HepG2 (cell line): ENCODE data around the gene DNAJB5. TPM values are rescaled to one million over a fixed set of nuclear protein-coding genes. Genes with fewer than 3 reads are reported as not detected.

ENCODE experiments used
- ATAC-seq: fragments of 200-7000 bp; cut with Tn5 transposase; 3 replicates; pipeline ENCODE4 v1.9.1; 2020; ENCODE audit warnings: mild to moderate bottlenecking, moderate library complexity
- BruUV-seq: library from RNA; stranded (reverse); fragments of 400-500 nt; replicated peaks from 2 replicates; lab custom pipeline; 2021; lab: Mats Ljungman, UMichigan
- CTCF ChIA-PET: fragments of 300-600 bp; formaldehyde crosslinking; extraction: SDS; loops from one replicate; lab custom pipeline; 2021; ENCODE audit warnings: low total read pairs, inconsistent platforms, low intra/inter-chr PET ratio; lab: Yijun Ruan, JAX
- POLR2A ChIA-PET: fragments of 350-600 bp; sonication (Branson Sonifier 250); formaldehyde crosslinking; loops from one replicate; lab custom pipeline; 2020; ENCODE audit warnings: antibody characterized with exemption, inconsistent platforms; lab: Yijun Ruan, JAX
- DNase-seq: peaks from one replicate; pipeline ENCODE4 v3.0.0-alpha.2; 2015; ENCODE audit warnings: low spot score
- FAIRE-seq: peaks from 3 replicates; lab custom pipeline; 2011; peaks lifted over from hg19 to GRCh38; lab: Jason Lieb, UNC
- H2AFZ ChIP-seq: one replicate; pipeline ENCODE4 v1.6.1; 2011; ENCODE audit warnings: low read length, inconsistent platforms
- H3K27ac ChIP-seq: fragments of 300-600 bp; 3 replicates; pipeline ENCODE4 v1.8.0; 2011; ENCODE audit warnings: mixed run types, mild to moderate bottlenecking, mixed read lengths, low read length, inconsistent platforms; ENCODE audit not compliant: insufficient read depth; ENCODE audit errors: extremely low read length
- H3K27me3 ChIP-seq, 2 experiments: fragments of 200-600 bp in 1 of 2; 2 replicates in 1 of 2; 3 replicates in 1 of 2; pipeline versions ENCODE4 v1.6.0 to v1.8.0; 2011; ENCODE audit warnings: low read length in 2 of 2, mild to moderate bottlenecking in 2 of 2, moderate library complexity in 2 of 2, inconsistent platforms in 1 of 2; ENCODE audit not compliant: insufficient read depth in 2 of 2, control insufficient read depth in 1 of 2
- H3K36me3 ChIP-seq, 2 experiments: fragments of 200-600 bp in 1 of 2; replicated peaks in 1 of 2; 2 replicates in 1 of 2; 3 replicates in 1 of 2; pipeline versions ENCODE4 v1.5.1 to v1.8.0; 2011; ENCODE audit warnings: low read length in 2 of 2, inconsistent platforms in 1 of 2; ENCODE audit not compliant: insufficient read depth in 2 of 2, control insufficient read depth in 1 of 2
- H3K4me1 ChIP-seq: 2 replicates; pipeline ENCODE4 v1.5.1; 2012; ENCODE audit warnings: low read length, inconsistent platforms; ENCODE audit not compliant: insufficient read depth
- H3K4me2 ChIP-seq: 2 replicates; pipeline ENCODE4 v1.6.0; 2011; ENCODE audit warnings: low read depth, low read length, inconsistent platforms
- H3K4me3 ChIP-seq, 3 experiments: fragments of 200-600 bp in 1 of 3; sonication (generic), shearing (Covaris generic) in 1 of 3; replicated peaks in 1 of 3; 2 replicates each; pipeline ENCODE4 v1.5.1; 2011 to 2016; ENCODE audit warnings: low read length in 3 of 3, inconsistent platforms in 2 of 3, low read depth in 2 of 3, mild to moderate bottlenecking in 2 of 3, control low read depth in 1 of 3, mixed read lengths in 1 of 3; ENCODE audit not compliant: insufficient read depth in 1 of 3
- H3K79me2 ChIP-seq: one replicate; pipeline ENCODE4 v1.6.1; 2011; ENCODE audit warnings: low read length, inconsistent platforms; ENCODE audit not compliant: insufficient read depth
- H3K9ac ChIP-seq: 2 replicates; pipeline ENCODE4 v1.6.0; 2011; ENCODE audit warnings: mild to moderate bottlenecking, low read depth, low read length, inconsistent platforms; ENCODE audit not compliant: insufficient read depth
- H3K9me3 ChIP-seq: 2 replicates; pipeline ENCODE4 v1.5.1; 2012; ENCODE audit warnings: mild to moderate bottlenecking, low read length
- H4K20me1 ChIP-seq: 2 replicates; pipeline ENCODE4 v1.6.0; 2011; ENCODE audit warnings: inconsistent platforms, mild to moderate bottlenecking, low read length, moderate library complexity; ENCODE audit not compliant: insufficient read depth
- ATF7 ChIP-seq, 2 experiments: fragments of 450-650 bp in 1 of 2; sonication (generic) in 1 of 2; formaldehyde crosslinking in 1 of 2; IDR thresholded peaks; 2 replicates each; pipeline versions ENCODE4 v1.4.0 to v1.6.1; 2016 to 2020; ENCODE audit warnings: antibody characterized with exemption in 1 of 2, mild to moderate bottlenecking in 1 of 2, missing genetic modification reagents in 1 of 2
- CEBPB ChIP-seq: IDR thresholded peaks from 2 replicates; pipeline ENCODE4 v1.6.1; 2011; ENCODE audit warnings: low read depth, low read length, improper control_type of control experiment, borderline replicate concordance
- ELF1 ChIP-seq: sonication (generic); formaldehyde crosslinking; IDR thresholded peaks from 2 replicates; pipeline ENCODE4 v1.4.0; 2020; ENCODE audit warnings: missing genetic modification reagents
- ESRRA ChIP-seq: sonication (generic); formaldehyde crosslinking; IDR thresholded peaks from 2 replicates; pipeline ENCODE4 v1.5.1; 2020; ENCODE audit warnings: mild to moderate bottlenecking, low read depth, missing genetic modification reagents
- HOXA3 ChIP-seq: sonication (generic); formaldehyde crosslinking; IDR thresholded peaks from 2 replicates; pipeline ENCODE4 v1.5.0; 2020; ENCODE audit warnings: missing genetic modification reagents
- JUN ChIP-seq: sonication (generic); formaldehyde crosslinking; IDR thresholded peaks from 2 replicates; pipeline ENCODE4 v1.4.0; 2020; ENCODE audit warnings: mild to moderate bottlenecking, missing genetic modification reagents
- MATR3 ChIP-seq: sonication (generic); formaldehyde crosslinking; IDR thresholded peaks from 2 replicates; pipeline ENCODE4 v1.4.0; 2020; ENCODE audit warnings: missing genetic modification reagents
- PTBP1 ChIP-seq: fragments of 200-400 bp; formaldehyde crosslinking; IDR thresholded peaks from 2 replicates; pipeline ENCODE4 v1.6.1; 2018; ENCODE audit warnings: low read length, low read depth; ENCODE audit not compliant: poor library complexity, severe bottlenecking
- SOX6 ChIP-seq, 2 experiments: fragments of 450-650 bp in 1 of 2; sonication (generic) in 1 of 2; formaldehyde crosslinking in 1 of 2; IDR thresholded peaks; 2 replicates each; pipeline versions ENCODE4 v1.4.0 to v1.6.1; 2017 to 2020; ENCODE audit warnings: antibody characterized with exemption in 1 of 2, mild to moderate bottlenecking in 1 of 2, missing genetic modification reagents in 1 of 2
- WIZ ChIP-seq: sonication (generic); formaldehyde crosslinking; IDR thresholded peaks from 2 replicates; pipeline ENCODE4 v1.5.1; 2020; ENCODE audit warnings: mild to moderate bottlenecking, missing genetic modification reagents
- ZBTB26 ChIP-seq: IDR thresholded peaks from 2 replicates; pipeline ENCODE4 v1.6.1; 2016; ENCODE audit warnings: missing compliant biosample characterization, missing genetic modification reagents, borderline replicate concordance
- ZBTB3 ChIP-seq: sonication (generic); formaldehyde crosslinking; IDR thresholded peaks from 2 replicates; pipeline ENCODE4 v1.4.0; 2020; ENCODE audit warnings: low read depth, mild to moderate bottlenecking, moderate library complexity, missing genetic modification reagents, borderline replicate concordance
- ZBTB49 ChIP-seq: sonication (generic); formaldehyde crosslinking; IDR thresholded peaks from 2 replicates; pipeline ENCODE4 v1.4.0; 2020; ENCODE audit warnings: missing genetic modification reagents, borderline replicate concordance
- ZFYVE20 ChIP-seq: sonication (generic); formaldehyde crosslinking; IDR thresholded peaks from 2 replicates; pipeline ENCODE4 v1.8.0; 2023; ENCODE audit warnings: low read depth, mild to moderate bottlenecking, moderate library complexity, missing genetic modification reagents, borderline replicate concordance
- ZKSCAN5 ChIP-seq: sonication (generic); formaldehyde crosslinking; IDR thresholded peaks from 2 replicates; pipeline ENCODE4 v1.5.1; 2020; ENCODE audit warnings: mild to moderate bottlenecking, missing genetic modification reagents
- ZNF552 ChIP-seq: sonication (generic); formaldehyde crosslinking; IDR thresholded peaks from 2 replicates; pipeline ENCODE4 v1.9.0; 2022; ENCODE audit warnings: missing genetic modification reagents, mild to moderate bottlenecking, borderline replicate concordance
- ZNF724P ChIP-seq: sonication (generic); formaldehyde crosslinking; IDR thresholded peaks from 2 replicates; pipeline ENCODE4 v1.8.0; 2022; ENCODE audit warnings: missing genetic modification reagents, borderline replicate concordance
- ZNF740 ChIP-seq: sonication (generic); formaldehyde crosslinking; IDR thresholded peaks from 2 replicates; pipeline ENCODE4 v1.4.0; 2020; ENCODE audit warnings: missing genetic modification reagents
- ZNF816 ChIP-seq: sonication (generic); formaldehyde crosslinking; IDR thresholded peaks from 2 replicates; pipeline ENCODE4 v1.8.0; 2022; ENCODE audit warnings: missing genetic modification reagents, mild to moderate bottlenecking, borderline replicate concordance
- WGBS: methylation state at CpG from one replicate; pipeline ENCODE4 v1.1.6; 2017; ENCODE audit warnings: low lambda C conversion rate; 5-methylcytosine and 5-hydroxymethylcytosine counted together
- in situ Hi-C: cut with HindIII; loops from 2 replicates; pipeline ENCODE4 v1.10.0; 2017; ENCODE audit warnings: low pct_unique_long_range_greater_than_20kb; ENCODE audit not compliant: extremely low pct_ligation_motif_present
- intact Hi-C: fragments of 100-400 bp; cut with micrococcal nuclease; formaldehyde crosslinking; loops from one replicate; pipeline ENCODE4 v1.10.0; 2022; ENCODE audit not compliant: unreplicated experiment
- polyA plus RNA-seq, 8 experiments: library from polyadenylated mRNA; depleted of rRNA in 3 of 8; stranded (reverse) in 7 of 8; unstranded in 1 of 8; fragments of >200 nt; fragmentation: Illumina TruSeq in 4 of 8; extraction: Trizol in 4 of 8; gene quantifications; 2 replicates each; pipeline versions ENCODE4 v1.2.1 to v1.2.3, GENCODE V29; 2011 to 2016; ENCODE audit warnings: low read depth in 4 of 8, missing spikeins in 1 of 8, mixed read lengths in 1 of 8; ENCODE audit not compliant: insufficient read depth in 1 of 8
- total RNA-seq, 5 experiments: library from RNA; depleted of rRNA; stranded (reverse); fragments of >200 nt; fragmentation: Illumina TruSeq; extraction: Trizol; gene quantifications; 2 replicates each; pipeline ENCODE4 v1.2.3, GENCODE V29; 2016; ENCODE audit warnings: low read depth in 1 of 5

The DNAJB5 gene
- total and polyA plus RNA-seq, 2 of the 13 experiments (the other 11 are each of a cell fraction or from before 2014, with no cell fraction given), result 0.40 to 0.69 TPM

DNA sequence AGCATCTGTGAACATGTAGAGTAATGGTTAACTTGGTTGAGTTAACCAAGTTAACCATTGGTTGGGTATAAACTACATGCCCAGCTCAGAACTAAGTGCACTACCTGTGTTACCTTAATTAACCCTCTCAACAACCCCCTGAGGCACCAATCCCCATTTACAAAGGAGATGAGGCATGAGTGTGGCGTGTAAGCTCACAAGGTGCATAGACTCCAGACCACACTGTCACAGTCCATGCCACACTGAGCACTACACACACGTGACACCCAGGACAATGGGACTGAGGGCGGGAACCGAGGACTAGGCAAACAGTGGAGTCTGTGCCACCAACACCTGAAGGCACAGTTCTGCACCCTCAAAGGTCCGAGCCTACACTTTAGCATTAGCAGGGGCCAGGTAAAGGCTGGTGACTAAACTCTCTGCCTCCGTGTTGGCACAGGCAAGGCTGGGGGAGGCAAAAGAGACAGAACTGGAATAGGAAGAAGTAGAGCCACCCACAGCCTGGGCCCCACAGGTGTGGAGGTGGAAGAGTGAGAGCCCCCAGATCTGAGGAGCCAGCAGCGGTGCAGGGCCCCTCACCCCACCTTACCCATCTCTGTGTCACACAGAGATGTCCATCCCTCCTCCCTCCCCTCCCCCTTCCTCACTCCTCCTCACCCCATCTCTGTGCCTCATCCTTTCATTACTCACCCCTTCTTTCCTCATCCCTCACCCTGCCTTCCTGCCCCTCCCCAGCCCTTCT lies 2.2 kb upstream of the DNAJB5 start:
- no peak for FAIRE-seq
- Histone ChIP-seq H3K4me2 (no peak overlapping the region), H3K9ac (no peak overlapping the region), H3K4me1 (peaks cover 10% of the 10 kb centered on the region; the same call in 1 of the 2 replicates), H3K79me2 (no peaks in the 10 kb centered on the region), H3K27ac (no peak overlapping the region), H3K27me3 (peaks cover 0 to 5% of the 10 kb centered on the region in 2 experiments; a peak in 3 of 5 replicates), H3K4me3 (no peak overlapping the region), H4K20me1 (no peaks in the 10 kb centered on the region), H3K9me3 (no peaks in the 10 kb centered on the region), H2AFZ (no peak overlapping the region), H3K36me3 (no peaks in the 10 kb centered on the region)
- ChIA-PET POLR2A (no interaction called here), CTCF (no interaction called here)
- DNase-seq, result no peak
- intact Hi-C loops, result no loop called here
- WGBS, result 16% methylated on average over 7 of the region's 7 CpGs
- no peak for ATAC-seq
- in situ Hi-C loops, result loop anchor here (5.0 kb wide), 1 partner anchor 95 kb away; no protein-coding TSS in a partner anchor
- BruUV-seq, result no TSS peak
- no peak for TF ChIP-seq ESRRA (CRISPR knock-in tag)
- no peak for TF ChIP-seq ZFYVE20 (CRISPR knock-in tag)
- TF ChIP-seq ZKSCAN5 (CRISPR knock-in tag), result no peak
- no peak for TF ChIP-seq ZNF724P (CRISPR knock-in tag)
- no peak for TF ChIP-seq ZBTB49 (CRISPR knock-in tag)
- no peak for TF ChIP-seq ZNF740 (CRISPR knock-in tag)
- no peak for TF ChIP-seq ELF1 (CRISPR knock-in tag)
- TF ChIP-seq MATR3, result no peak
- no peak for TF ChIP-seq PTBP1
- no peak for TF ChIP-seq JUN (CRISPR knock-in tag)
- no peak for TF ChIP-seq ZBTB26
- TF ChIP-seq WIZ (CRISPR knock-in tag), result no peak
- no peak for TF ChIP-seq SOX6 (IDR thresholded peaks at IDR 0.05)
- no peak for TF ChIP-seq SOX6 (CRISPR knock-in tag; IDR thresholded peaks at IDR 0.05)
- no peak for TF ChIP-seq ZNF552
- no peak for TF ChIP-seq HOXA3 (CRISPR knock-in tag)
- TF ChIP-seq ZNF816 (CRISPR knock-in tag), result no peak
- no peak for TF ChIP-seq CEBPB
- TF ChIP-seq ATF7 (IDR thresholded peaks at IDR 0.05), result no peak
- TF ChIP-seq ATF7 (CRISPR knock-in tag; IDR thresholded peaks at IDR 0.05), result no peak
- no peak for TF ChIP-seq ZBTB3 (CRISPR knock-in tag)
